H1 (cell line): Measurements from ENCODE around the gene ZNF385B. TPM values are rescaled to one million over a fixed set of nuclear protein-coding genes. Genes with fewer than 3 reads are reported as not detected.
A peak's percentile ranks its signal among the peaks of the same experiment; 100 is the strongest.

ENCODE experiments used
- CTCF ChIA-PET: fragments of 300-600 bp; sonication (Branson Sonifier 250); formaldehyde crosslinking; loops from one replicate; lab custom pipeline; 2021; ENCODE audit not compliant: partially characterized antibody; lab: Charles Lee
- POLR2A ChIA-PET: fragments of 300-600 bp; sonication (Branson Sonifier 250); formaldehyde crosslinking; loops from one replicate; lab custom pipeline; 2021; ENCODE audit warnings: inconsistent platforms; ENCODE audit not compliant: partially characterized antibody; lab: Charles Lee
- DNase-seq, 2 experiments: peaks; one replicate each; pipeline versions ENCODE4 v3.0.0 to v3.0.0-alpha.2; 2010 to 2022; ENCODE audit warnings: low spot score in 2 of 2, low read depth in 1 of 2, mixed read lengths in 1 of 2
- FAIRE-seq: peaks from 2 replicates; lab custom pipeline; 2011; peaks lifted over from hg19 to GRCh38; lab: Jason Lieb, UNC
- H2AFZ ChIP-seq: 2 replicates; pipeline ENCODE4 v1.8.1; 2012; ENCODE audit warnings: low read length, inconsistent platforms
- H2AK5ac ChIP-seq: 2 replicates; pipeline ENCODE4 v1.6.1; 2013; ENCODE audit warnings: low read depth, low read length
- H2BK120ac ChIP-seq: replicated peaks from 2 replicates; pipeline ENCODE3; 2013; ENCODE audit warnings: low read depth, low read length, inconsistent platforms
- H2BK12ac ChIP-seq: 2 replicates; pipeline ENCODE4 v1.6.1; 2013; ENCODE audit warnings: low read depth, low read length
- H2BK15ac ChIP-seq: 2 replicates; pipeline ENCODE4 v1.6.1; 2013; ENCODE audit warnings: low read length
- H2BK20ac ChIP-seq: 2 replicates; pipeline ENCODE4 v1.6.1; 2013; ENCODE audit warnings: low read length
- H2BK5ac ChIP-seq: 2 replicates; pipeline ENCODE4 v1.6.1; 2013; ENCODE audit warnings: low read depth, low read length
- H3K14ac ChIP-seq: 2 replicates; pipeline ENCODE4 v1.6.1; 2013; ENCODE audit warnings: inconsistent platforms; ENCODE audit not compliant: insufficient read length
- H3K18ac ChIP-seq: 2 replicates; pipeline ENCODE4 v1.6.1; 2013; ENCODE audit warnings: low read length; ENCODE audit errors: extremely low read depth
- H3K23ac ChIP-seq: 2 replicates; pipeline ENCODE4 v1.6.1; 2013; ENCODE audit warnings: inconsistent platforms; ENCODE audit not compliant: insufficient read length
- H3K23me2 ChIP-seq: 2 replicates; pipeline ENCODE4 v1.6.1; 2013; ENCODE audit warnings: low read depth, low read length
- H3K27ac ChIP-seq: 2 replicates; pipeline ENCODE4 v1.6.1; 2011; ENCODE audit warnings: low read depth, low read length, inconsistent platforms
- H3K27me3 ChIP-seq, 4 experiments: replicated peaks in 1 of 4; 1 replicate in 1 of 4; 2 replicates in 3 of 4; pipeline versions ENCODE4 v1.6.1 to v1.8.1; 2011 to 2013; ENCODE audit warnings: low read length in 3 of 4, mild to moderate bottlenecking in 3 of 4, inconsistent platforms in 2 of 4, mixed read lengths in 2 of 4, moderate library complexity in 1 of 4; ENCODE audit not compliant: control insufficient read depth in 3 of 4, insufficient read depth in 3 of 4; ENCODE audit errors: extremely low read depth in 1 of 4
- H3K36me3 ChIP-seq, 4 experiments: 2 replicates each; pipeline versions ENCODE4 v1.6.1 to v1.8.1; 2011 to 2013; ENCODE audit warnings: mild to moderate bottlenecking in 4 of 4, low read length in 3 of 4, moderate library complexity in 2 of 4, control low read depth in 1 of 4, inconsistent platforms in 1 of 4; ENCODE audit not compliant: insufficient read depth in 4 of 4, control insufficient read depth in 2 of 4
- H3K4ac ChIP-seq: replicated peaks from 2 replicates; pipeline ENCODE3; 2013; ENCODE audit warnings: low read length, low read depth, mixed read lengths, inconsistent platforms; ENCODE audit not compliant: insufficient read length
- H3K4me1 ChIP-seq, 4 experiments: replicated peaks in 1 of 4; 1 replicate in 1 of 4; 2 replicates in 3 of 4; pipeline versions ENCODE4 v1.6.1 to v1.8.1; 2011 to 2013; ENCODE audit warnings: low read length in 3 of 4, inconsistent platforms in 2 of 4, mixed read lengths in 1 of 4; ENCODE audit not compliant: insufficient read depth in 4 of 4, control insufficient read depth in 3 of 4
- H3K4me2 ChIP-seq, 2 experiments: 2 replicates each; pipeline versions ENCODE4 v1.6.1 to v1.8.1; 2011 to 2013; ENCODE audit warnings: low read depth in 2 of 2, low read length in 2 of 2, control low read depth in 1 of 2, inconsistent platforms in 1 of 2, mild to moderate bottlenecking in 1 of 2; ENCODE audit not compliant: insufficient read depth in 1 of 2
- H3K4me3 ChIP-seq, 4 experiments: fragments of 200-600, 300-600 bp in 1 of 4; sonication (generic), shearing (Covaris generic), sonication (Bioruptor Twin) in 1 of 4; 2 replicates each; pipeline versions ENCODE4 v1.5.1 to v1.8.1; 2011 to 2016; ENCODE audit warnings: low read length in 4 of 4, low read depth in 3 of 4, control low read depth in 2 of 4, inconsistent platforms in 2 of 4, mild to moderate bottlenecking in 2 of 4, mixed read lengths in 1 of 4, moderate library complexity in 1 of 4; ENCODE audit not compliant: insufficient read depth in 2 of 4; ENCODE audit errors: extremely low read depth in 1 of 4
- H3K56ac ChIP-seq: replicated peaks from 2 replicates; pipeline ENCODE3; 2013; ENCODE audit warnings: low read depth, mild to moderate bottlenecking, mixed read lengths, low read length, inconsistent platforms; ENCODE audit not compliant: insufficient read length
- H3K79me1 ChIP-seq: 2 replicates; pipeline ENCODE4 v1.6.1; 2013; ENCODE audit warnings: low read depth, low read length, control low read depth
- H3K79me2 ChIP-seq, 2 experiments: 2 replicates each; pipeline versions ENCODE4 v1.6.1 to v1.8.1; 2012 to 2013; ENCODE audit warnings: low read length in 2 of 2, mild to moderate bottlenecking in 2 of 2, inconsistent platforms in 1 of 2; ENCODE audit not compliant: insufficient read depth in 2 of 2, control insufficient read depth in 1 of 2
- H3K9ac ChIP-seq, 4 experiments: replicated peaks in 1 of 4; 1 replicate in 1 of 4; 2 replicates in 3 of 4; pipeline versions ENCODE4 v1.6.1 to v1.8.1; 2011 to 2013; ENCODE audit warnings: low read depth in 3 of 4, low read length in 3 of 4, control low read depth in 2 of 4, mild to moderate bottlenecking in 2 of 4, moderate library complexity in 2 of 4, inconsistent platforms in 1 of 4; ENCODE audit errors: extremely low read depth in 1 of 4
- H3K9me3 ChIP-seq, 2 experiments: 2 replicates each; pipeline versions ENCODE4 v1.6.1 to v1.8.1; 2012 to 2013; ENCODE audit warnings: mild to moderate bottlenecking in 2 of 2, moderate library complexity in 2 of 2, control low read depth in 1 of 2, inconsistent platforms in 1 of 2, low read depth in 1 of 2, low read length in 1 of 2, mixed read lengths in 1 of 2; ENCODE audit not compliant: insufficient read depth in 2 of 2
- H4K20me1 ChIP-seq, 2 experiments: replicated peaks in 1 of 2; 2 replicates each; pipeline versions ENCODE3 to v1.8.1; 2011 to 2013; ENCODE audit warnings: inconsistent platforms in 2 of 2, low read length in 2 of 2, mild to moderate bottlenecking in 1 of 2; ENCODE audit not compliant: insufficient read depth in 2 of 2, control insufficient read depth in 1 of 2
- H4K5ac ChIP-seq: 2 replicates; pipeline ENCODE4 v1.6.1; 2013; ENCODE audit warnings: low read length, low read depth, mixed read lengths, inconsistent platforms; ENCODE audit not compliant: insufficient read length
- H4K8ac ChIP-seq: 2 replicates; pipeline ENCODE4 v1.8.0; 2013; ENCODE audit warnings: mild to moderate bottlenecking, moderate library complexity, low read length, inconsistent platforms; ENCODE audit not compliant: insufficient read depth; ENCODE audit errors: extremely low read depth
- H4K91ac ChIP-seq: replicated peaks from 2 replicates; pipeline ENCODE3; 2013; ENCODE audit warnings: low read length, mixed read lengths, inconsistent platforms; ENCODE audit not compliant: insufficient read length
- ASH2L ChIP-seq: fragments of 200-600, 300-600 bp; sonication (generic); IDR thresholded peaks from one replicate; pipeline ENCODE4 v1.7.1; 2017; ENCODE audit warnings: low read length
- HDAC2 ChIP-seq, 2 experiments: fragments of 300-600 bp in 1 of 2; sonication (generic) in 1 of 2; IDR thresholded peaks; 2 replicates each; pipeline ENCODE4 v1.6.1; 2011 to 2012; ENCODE audit warnings: low read depth in 2 of 2, low read length in 2 of 2, mild to moderate bottlenecking in 2 of 2, moderate library complexity in 2 of 2, borderline replicate concordance in 1 of 2, inconsistent platforms in 1 of 2
- MAFK ChIP-seq: IDR thresholded peaks from 2 replicates; pipeline ENCODE4 v1.6.1; 2012; ENCODE audit warnings: low read depth, mild to moderate bottlenecking, improper control_type of control experiment, low read length
- POLR2A ChIP-seq, 2 experiments: IDR thresholded peaks; 1 replicate in 1 of 2; 2 replicates in 1 of 2; pipeline ENCODE4 v1.6.1; 2011; ENCODE audit warnings: low read depth in 2 of 2, low read length in 2 of 2, mild to moderate bottlenecking in 2 of 2; ENCODE audit errors: control extremely low read depth in 1 of 2
- RNF2 ChIP-seq: fragments of 200-900, 300-1000 bp; sonication (generic); IDR thresholded peaks from 2 replicates; pipeline ENCODE4 v1.7.1; 2016; ENCODE audit warnings: borderline replicate concordance, low read depth, mild to moderate bottlenecking, antibody characterized with exemption, low read length; ENCODE audit not compliant: poor library complexity, severe bottlenecking; ENCODE audit errors: missing control alignments
- RXRA ChIP-seq: IDR thresholded peaks from 2 replicates; pipeline ENCODE4 v1.6.1; 2011; ENCODE audit warnings: low read depth, mild to moderate bottlenecking, low read length, moderate library complexity; ENCODE audit not compliant: insufficient read depth
- SAP30 ChIP-seq: fragments of 300-600 bp; sonication (generic); IDR thresholded peaks from 2 replicates; pipeline ENCODE4 v1.7.1; 2012; ENCODE audit warnings: low read length, moderate library complexity, mild to moderate bottlenecking, inconsistent platforms; ENCODE audit not compliant: insufficient read depth, insufficient replicate concordance
- SP2 ChIP-seq: IDR thresholded peaks from 2 replicates; pipeline ENCODE4 v1.6.1; 2012; ENCODE audit warnings: mild to moderate bottlenecking, low read length, inconsistent platforms
- SP4 ChIP-seq: IDR thresholded peaks from 2 replicates; pipeline ENCODE4 v1.6.1; 2012; ENCODE audit warnings: low read length, inconsistent platforms
- TCF12 ChIP-seq: IDR thresholded peaks from 2 replicates; pipeline ENCODE4 v1.6.1; 2011; ENCODE audit warnings: low read depth, mild to moderate bottlenecking, low read length
- WGBS, 2 experiments: shearing (Covaris generic) in 1 of 2; methylation state at CpG; one replicate each; pipeline versions ENCODE4 v1.1.6 to v1.1.7; 2013 to 2015; ENCODE audit warnings: low lambda C conversion rate in 2 of 2, mixed read lengths in 2 of 2, inconsistent platforms in 1 of 2, low coverage in 1 of 2, missing lambda C conversion rate in 1 of 2; ENCODE audit not compliant: insufficient replicate concordance in 2 of 2, insufficient coverage in 1 of 2, insufficient read length in 1 of 2; ENCODE audit errors: extremely low coverage in 1 of 2, missing lambda C conversion rate in 1 of 2; 5-methylcytosine and 5-hydroxymethylcytosine counted together
- polyA plus RNA-seq, 7 experiments: library from polyadenylated mRNA; depleted of rRNA in 3 of 7; stranded (reverse) in 5 of 7; unstranded in 2 of 7; fragments of >200 nt in 5 of 7; fragments of 200-250 nt in 2 of 7; gene quantifications; 1 replicate in 5 of 7; 2 replicates in 1 of 7; 4 replicates in 1 of 7; pipeline versions ENCODE4 v1.2.1 to v1.2.3, GENCODE V29; 2011 to 2013; ENCODE audit warnings: missing spikeins in 2 of 7, mixed read lengths in 2 of 7
- total RNA-seq: library from RNA; stranded (reverse); fragmentation: NEBNext Ultra II Directional; extraction: Animal tissue kit (Norgen Biotek cat#: 25700); gene quantifications from 2 replicates; pipeline ENCODE4 v1.2.1, GENCODE V29; 2021
- TF ChIP-seq, protein P1 (sequence below): IDR thresholded peaks from 2 replicates; pipeline ENCODE4 v1.6.1; 2011; ENCODE audit warnings: low read length, improper control_type of control experiment
- TF ChIP-seq, protein P2 (sequence below): IDR thresholded peaks from 2 replicates; pipeline ENCODE4 v1.6.1; 2012; ENCODE audit warnings: inconsistent platforms

Gene ZNF385B
- total and polyA plus RNA-seq, 2 of the 8 experiments (the other 6 are each of a cell fraction or from before 2014, with no cell fraction given) = 1.1 to 3.7 TPM

DNA sequence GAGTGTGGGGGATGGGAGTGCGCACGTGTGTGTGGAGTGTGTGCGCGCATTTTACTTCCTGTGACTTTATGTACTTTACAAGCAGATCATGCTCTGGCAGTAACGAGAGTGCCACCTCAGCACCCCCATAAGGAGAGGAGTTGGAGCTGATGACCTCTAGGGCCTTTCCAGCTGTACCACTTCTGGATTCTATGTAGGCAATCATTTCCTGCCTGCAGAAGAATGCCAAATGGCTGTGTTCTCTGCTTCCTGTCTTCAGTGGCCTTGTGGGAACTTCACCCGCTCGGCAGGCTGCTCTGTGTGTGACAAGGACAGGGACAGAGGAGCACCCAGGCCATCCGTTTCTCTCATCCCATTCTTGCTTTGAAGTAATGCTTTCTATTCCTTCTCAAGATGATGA is 22.8 kb upstream of the ZNF385B start:
- H4K5ac ChIP-seq = no peak overlapping the region
- H2BK5ac ChIP-seq = no peak overlapping the region
- H3K36me3 ChIP-seq = no peaks in the 10 kb centered on the region
- no peak overlapping the region for H3K18ac ChIP-seq
- H3K9me3 ChIP-seq = peaks cover 0 to 4% of the 10 kb centered on the region in 2 experiments; a peak in 1 of 4 replicates
- 84% methylated on average over 8 of the region's 8 CpGs; no CpG with 5 or more reads in 1 of the 2 experiments for WGBS, 2 experiments
- no peak overlapping the region for H3K4ac ChIP-seq
- no peak overlapping the region for H3K56ac ChIP-seq
- ChIA-PET POLR2A (interaction anchor here (1.0 kb wide), 1 partner anchor 22 kb away, joined by 3 read pairs; no protein-coding TSS in a partner anchor), CTCF (interaction anchor here (4.0 kb wide), 1 partner anchor 15 kb away, joined by 16 read pairs; no protein-coding TSS in a partner anchor)
- H3K27me3 ChIP-seq = no peaks in the 10 kb centered on the region
- no peak overlapping the region for H3K23ac ChIP-seq
- no peak overlapping the region for H3K9ac ChIP-seq
- H2AFZ ChIP-seq = peak overlapping the region; percentile 94; the same call in 1 of the 2 replicates
- H2BK20ac ChIP-seq = no peak overlapping the region
- no peak overlapping the region for H2BK12ac ChIP-seq
- H2BK120ac ChIP-seq = no peak overlapping the region
- H2BK15ac ChIP-seq = 0 out of 2 replicates have a peak overlapping the region, but pooled peaks have one; percentile 29
- no peaks in the 10 kb centered on the region for H3K23me2 ChIP-seq
- H3K4me1 ChIP-seq = peaks cover 0 to 5% (median 2%) of the 10 kb centered on the region in 4 experiments; a peak in 2 of 7 replicates
- DNase-seq = no peak
- H4K91ac ChIP-seq = no peak overlapping the region
- H3K27ac ChIP-seq = no peak overlapping the region
- no peak overlapping the region for H2AK5ac ChIP-seq
- no peak overlapping the region for H3K4me3 ChIP-seq
- H3K14ac ChIP-seq = no peak overlapping the region
- no peak for FAIRE-seq
- H3K4me2 ChIP-seq = no peak overlapping the region
- H3K79me1 ChIP-seq = no peaks in the 10 kb centered on the region
- H4K8ac ChIP-seq = no peak overlapping the region
- H4K20me1 ChIP-seq = no peaks in the 10 kb centered on the region
- no peaks in the 10 kb centered on the region for H3K79me2 ChIP-seq
- TF ChIP-seq SP4 (no peak), SP2 (no peak), RXRA (no peak), ASH2L (no peak), SAP30 (no peak), RNF2 (no peak), POLR2A (IDR thresholded peaks at IDR 0.05; ENCODE audit: control extremely low read depth in 1 of 2, low read depth in 2 of 2, low read length in 2 of 2) (no peak), MAFK (no peak), HDAC2 (IDR thresholded peaks at IDR 0.05; ENCODE audit: borderline replicate concordance in 1 of 2, low read depth in 2 of 2, low read length in 2 of 2) (no peak), TCF12 (no peak)
- TF ChIP-seq, protein P1, sequence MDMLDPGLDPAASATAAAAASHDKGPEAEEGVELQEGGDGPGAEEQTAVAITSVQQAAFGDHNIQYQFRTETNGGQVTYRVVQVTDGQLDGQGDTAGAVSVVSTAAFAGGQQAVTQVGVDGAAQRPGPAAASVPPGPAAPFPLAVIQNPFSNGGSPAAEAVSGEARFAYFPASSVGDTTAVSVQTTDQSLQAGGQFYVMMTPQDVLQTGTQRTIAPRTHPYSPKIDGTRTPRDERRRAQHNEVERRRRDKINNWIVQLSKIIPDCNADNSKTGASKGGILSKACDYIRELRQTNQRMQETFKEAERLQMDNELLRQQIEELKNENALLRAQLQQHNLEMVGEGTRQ = no peak
- TF ChIP-seq, protein P2, sequence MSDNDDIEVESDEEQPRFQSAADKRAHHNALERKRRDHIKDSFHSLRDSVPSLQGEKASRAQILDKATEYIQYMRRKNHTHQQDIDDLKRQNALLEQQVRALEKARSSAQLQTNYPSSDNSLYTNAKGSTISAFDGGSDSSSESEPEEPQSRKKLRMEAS = no peak
